Panc1 (cell line): Measurements from ENCODE around the gene GPALPP1.

Experiments
- CTCF ChIP-seq: fragments of 450-650 bp; IDR thresholded peaks from 2 replicates; pipeline ENCODE4 v1.5.1; 2017; ENCODE audit warnings: mild to moderate bottlenecking
- SIN3A ChIP-seq: IDR thresholded peaks from 2 replicates; pipeline ENCODE4 v1.6.1; 2012; ENCODE audit warnings: low read depth, mild to moderate bottlenecking, low read length, moderate library complexity, borderline replicate concordance; ENCODE audit not compliant: insufficient read depth

- TF ChIP-seq SIN3A (peak; percentile 76; the same call in 1 of the 2 replicates), CTCF (no peak)
Observed at GRCh38 chr13:44989071-44989889, at the start of gene GPALPP1, which contains the start of gene NUFIP1.
